AG04449 (cell line): Measurements from ENCODE around the gene HK1.

Experiments
- CTCF ChIA-PET: fragments of 350-600 bp; formaldehyde crosslinking; extraction: SDS; loops from one replicate; lab custom pipeline; 2021; ENCODE audit warnings: antibody characterized with exemption; lab: Yijun Ruan, JAX
- POLR2A ChIA-PET: fragments of 400-600, 350-600 bp; formaldehyde crosslinking; extraction: SDS; loops from one replicate; lab custom pipeline; 2020; ENCODE audit warnings: antibody characterized with exemption, inconsistent platforms; lab: Yijun Ruan, JAX
- DNase-seq: peaks from one replicate; pipeline ENCODE4 v3.0.0-alpha.2; 2010; ENCODE audit warnings: low read depth, low spot score
- H3K4me3 ChIP-seq: 2 replicates; pipeline ENCODE4 v1.5.1; 2011; ENCODE audit warnings: low read depth, mild to moderate bottlenecking, control low read depth, low read length
- TF ChIP-seq, protein P1 (sequence below): IDR thresholded peaks from one replicate; pipeline ENCODE4 v1.5.1; 2011; ENCODE audit warnings: mild to moderate bottlenecking, moderate library complexity, low read length, control low read depth, inconsistent platforms; ENCODE audit not compliant: insufficient read depth; ENCODE audit errors: missing control alignments

HK1 gene

DNA sequence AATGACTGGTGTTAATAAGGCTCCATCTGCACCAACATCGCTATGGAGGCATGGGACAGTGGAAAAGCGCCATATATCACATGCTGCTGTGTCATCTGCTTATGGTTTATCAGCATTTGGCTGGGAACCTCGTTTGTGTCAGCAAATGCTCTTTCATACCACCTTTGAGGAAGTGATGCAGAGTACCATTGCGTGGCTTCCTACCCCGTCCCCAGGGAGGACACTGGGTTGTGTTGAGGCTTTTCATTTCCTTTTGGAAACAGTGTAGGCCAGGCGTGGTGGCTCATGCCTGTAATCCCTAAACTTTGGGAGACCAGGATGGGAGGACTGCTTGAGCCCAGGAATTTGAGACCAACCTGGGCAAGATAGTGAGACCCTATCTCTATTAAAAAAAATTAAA lies 131.7 kb downstream of the HK1 start:
- DNase-seq: no peak
- ChIA-PET CTCF (interaction anchor here (0.7 to 1.8 kb wide), 5 partner anchors 76 to 317 kb away, joined by 3 to 5 read pairs (median 3); no protein-coding TSS in a partner anchor), POLR2A (no interaction called here)
- no peak overlapping the region for H3K4me3 ChIP-seq
- TF ChIP-seq, protein P1, sequence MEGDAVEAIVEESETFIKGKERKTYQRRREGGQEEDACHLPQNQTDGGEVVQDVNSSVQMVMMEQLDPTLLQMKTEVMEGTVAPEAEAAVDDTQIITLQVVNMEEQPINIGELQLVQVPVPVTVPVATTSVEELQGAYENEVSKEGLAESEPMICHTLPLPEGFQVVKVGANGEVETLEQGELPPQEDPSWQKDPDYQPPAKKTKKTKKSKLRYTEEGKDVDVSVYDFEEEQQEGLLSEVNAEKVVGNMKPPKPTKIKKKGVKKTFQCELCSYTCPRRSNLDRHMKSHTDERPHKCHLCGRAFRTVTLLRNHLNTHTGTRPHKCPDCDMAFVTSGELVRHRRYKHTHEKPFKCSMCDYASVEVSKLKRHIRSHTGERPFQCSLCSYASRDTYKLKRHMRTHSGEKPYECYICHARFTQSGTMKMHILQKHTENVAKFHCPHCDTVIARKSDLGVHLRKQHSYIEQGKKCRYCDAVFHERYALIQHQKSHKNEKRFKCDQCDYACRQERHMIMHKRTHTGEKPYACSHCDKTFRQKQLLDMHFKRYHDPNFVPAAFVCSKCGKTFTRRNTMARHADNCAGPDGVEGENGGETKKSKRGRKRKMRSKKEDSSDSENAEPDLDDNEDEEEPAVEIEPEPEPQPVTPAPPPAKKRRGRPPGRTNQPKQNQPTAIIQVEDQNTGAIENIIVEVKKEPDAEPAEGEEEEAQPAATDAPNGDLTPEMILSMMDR: no peak

DNA sequence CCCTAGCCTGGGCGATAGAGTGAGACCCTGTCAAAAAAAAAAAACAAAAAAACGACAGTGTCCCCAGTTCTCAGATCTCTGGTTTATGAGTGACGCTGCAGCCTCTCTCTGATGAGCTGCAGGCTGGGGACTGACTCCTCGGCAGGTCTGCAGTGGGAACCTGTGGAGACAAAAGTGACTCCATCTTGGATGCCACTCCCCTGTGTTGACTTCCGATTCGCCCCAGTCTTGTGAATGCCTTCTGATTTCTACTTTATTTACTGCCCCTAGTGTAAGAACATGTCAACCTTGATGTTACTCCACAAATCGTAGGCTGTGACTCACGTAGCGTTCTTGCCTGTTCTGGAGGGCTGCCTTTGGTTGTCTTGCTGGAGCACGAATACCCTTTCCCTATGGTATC lies 132.2 kb downstream of the HK1 start:
- DNase-seq: no peak
- ChIA-PET CTCF (interaction anchor here (0.7 to 1.9 kb wide), 10 partner anchors 75 to 405 kb away, joined by 3 to 9 read pairs (median 4); no protein-coding TSS in a partner anchor), POLR2A (no interaction called here)
- TF ChIP-seq, protein P1: no peak
- H3K4me3 ChIP-seq: no peak overlapping the region

DNA sequence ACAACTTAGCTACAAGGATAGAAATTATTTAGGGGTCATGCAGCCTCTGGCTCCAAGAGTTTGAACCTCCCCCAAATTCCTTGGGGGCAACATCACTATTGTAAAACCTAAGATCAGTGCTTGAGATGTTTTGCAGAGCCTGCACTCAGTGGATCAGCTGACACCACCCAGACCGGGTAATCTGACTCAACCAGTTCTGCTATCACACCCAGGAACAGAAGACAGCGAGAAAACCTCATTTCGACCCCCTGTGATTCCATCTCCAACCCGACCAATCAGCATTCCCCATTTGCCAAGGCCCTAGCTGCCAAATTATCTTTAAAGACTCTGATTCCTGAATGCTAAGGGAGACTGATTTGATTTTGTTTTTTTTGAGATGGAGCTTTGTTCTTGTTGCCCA lies 133.2 kb downstream of the HK1 start:
- no peak for DNase-seq
- POLR2A ChIA-PET: interaction anchor here (0.5 to 0.6 kb wide), 2 partner anchors 8 to 158 kb away, joined by 3 to 4 read pairs; no protein-coding TSS in a partner anchor
- no peak overlapping the region for H3K4me3 ChIP-seq
- TF ChIP-seq, protein P1: no peak
- CTCF ChIA-PET: interaction anchor here (1.1 to 1.9 kb wide), 9 partner anchors 60 to 406 kb away, joined by 3 to 9 read pairs (median 4); no protein-coding TSS in a partner anchor

DNA sequence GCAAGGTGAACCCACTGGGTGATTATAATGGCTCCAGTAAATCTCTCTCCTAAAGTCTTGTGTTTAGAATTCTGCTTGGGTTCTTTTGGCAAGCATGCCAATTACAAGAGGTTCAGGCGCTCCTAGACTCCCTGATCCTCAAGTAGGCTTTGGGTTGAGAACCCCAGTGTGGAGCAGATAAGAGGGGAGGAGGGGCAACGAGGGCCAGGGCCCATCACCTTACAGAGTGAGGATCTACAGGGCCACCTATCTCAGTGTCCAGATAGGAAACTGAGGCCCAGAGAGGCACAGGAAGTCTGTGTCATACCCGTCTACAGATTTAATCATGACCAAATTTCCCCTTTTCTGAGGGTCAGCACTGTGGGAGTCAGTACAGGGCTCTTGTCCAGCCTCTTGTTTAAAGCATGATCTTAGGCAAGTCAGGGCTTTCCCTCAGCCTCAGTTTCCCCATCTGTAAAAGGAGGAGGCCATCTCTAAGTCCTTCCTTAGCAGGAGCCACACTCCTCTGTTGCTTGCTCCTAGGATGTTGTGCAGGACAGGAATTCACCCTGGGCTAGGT lies 134.0 kb downstream of the HK1 start:
- TF ChIP-seq, protein P1: no peak

DNA sequence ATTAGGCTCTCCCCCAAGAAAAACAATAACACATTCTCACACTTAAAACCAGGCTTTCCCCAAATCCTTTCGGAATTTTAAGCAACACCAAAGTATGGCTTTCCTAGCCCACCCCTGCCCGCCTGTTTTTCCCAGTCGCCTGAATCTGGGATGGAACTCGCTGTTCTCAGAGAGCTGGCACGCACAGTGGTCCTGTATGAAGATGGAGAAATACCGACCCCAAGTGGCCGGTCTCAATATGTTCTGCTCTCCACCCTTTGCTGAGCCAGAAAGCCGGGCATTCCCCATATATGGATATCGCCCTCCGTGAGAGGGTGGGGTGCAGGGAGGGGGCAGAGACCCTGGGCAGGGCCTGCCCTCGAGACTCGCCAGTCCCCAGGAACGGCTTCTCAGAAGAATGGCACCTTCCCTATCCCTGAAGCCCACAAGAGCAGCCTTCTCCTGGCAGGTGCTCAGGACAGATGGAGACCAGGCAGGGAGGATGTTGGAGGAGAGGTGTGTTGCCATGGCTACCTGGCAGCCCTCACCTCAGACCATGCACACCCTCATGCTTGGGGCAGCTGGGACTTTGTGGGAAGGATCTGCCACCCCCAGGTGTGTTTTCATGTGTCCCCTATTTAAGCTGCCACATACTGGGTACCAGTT lies 135.0 kb downstream of the HK1 start:
- no peak overlapping the region for H3K4me3 ChIP-seq
- CTCF ChIA-PET: interaction anchor here (1.0 to 1.9 kb wide), 10 partner anchors 9 to 408 kb away, joined by 3 to 8 read pairs (median 4); no protein-coding TSS in a partner anchor
- POLR2A ChIA-PET: interaction anchor here (0.7 kb wide), 1 partner anchor 90 kb away, joined by 3 read pairs; no protein-coding TSS in a partner anchor

More for the DNA sequence above, 134.0 kb downstream of the HK1 start:
- POLR2A ChIA-PET: interaction anchor here (0.5 to 0.6 kb wide), 2 partner anchors 9 to 159 kb away, joined by 3 to 4 read pairs; no protein-coding TSS in a partner anchor
- DNase-seq: no peak
- no peak overlapping the region for H3K4me3 ChIP-seq
- CTCF ChIA-PET: interaction anchor here (1.1 to 1.9 kb wide), 5 partner anchors 8 to 407 kb away, joined by 3 to 9 read pairs (median 4); no protein-coding TSS in a partner anchor

More for the DNA sequence above, 135.0 kb downstream of the HK1 start:
- DNase-seq: no peak
- TF ChIP-seq, protein P1: peak; percentile 72
